Hematopoietic multipotent progenitor cell treated with erythropoietin and hydrocortisone succinate and interleukin-3 and kit ligand, for 17 days (in vitro differentiated cells): ENCODE results near the gene MTTP.

ENCODE experiments used
- DNase-seq: peaks from one replicate; pipeline ENCODE4 v3.0.0-alpha.2; 2015; ENCODE audit warnings: low spot score

The MTTP gene

GRCh38 chr4:99593781-99594641 is 19.4 kb downstream of the MTTP start:
- no peak for DNase-seq

- no peak for DNase-seq
These were observed 20.2 kb downstream of the MTTP start for GRCh38 chr4:99594818-99595217.

GRCh38 chr4:99606716-99607115 is 32.1 kb downstream of the MTTP start:
- no peak for DNase-seq

GRCh38 chr4:99608417-99608816 is 33.8 kb downstream of the MTTP start:
- no peak for DNase-seq

- no peak for DNase-seq
These were observed 36.1 kb downstream of the MTTP start for GRCh38 chr4:99610605-99611175.

GRCh38 chr4:99612281-99612680 is 37.7 kb downstream of the MTTP start:
- no peak for DNase-seq

GRCh38 chr4:99612704-99613103 is 38.1 kb downstream of the MTTP start:
- DNase-seq, result no peak

- no peak for DNase-seq
These were observed 39.9 kb downstream of the MTTP start for GRCh38 chr4:99614491-99614890.

- no peak for DNase-seq
These were observed 40.7 kb downstream of the MTTP start for GRCh38 chr4:99615170-99615820.

- no peak for DNase-seq
These were observed 42.8 kb downstream of the MTTP start for GRCh38 chr4:99617374-99617773.

GRCh38 chr4:99622341-99622740 is 47.7 kb downstream of the MTTP start:
- DNase-seq, result no peak

GRCh38 chr4:99624141-99624719 is 49.6 kb downstream of the MTTP start:
- DNase-seq, result no peak

GRCh38 chr4:99625369-99625768 is 50.7 kb downstream of the MTTP start:
- no peak for DNase-seq

- no peak for DNase-seq
These were observed 53.4 kb downstream of the MTTP start for GRCh38 chr4:99628040-99628439.

GRCh38 chr4:99629962-99630554 is 55.4 kb downstream of the MTTP start:
- DNase-seq, result no peak

- DNase-seq, result no peak
These were observed 56.3 kb downstream of the MTTP start for GRCh38 chr4:99630857-99631360.

GRCh38 chr4:99633772-99634171 is 59.1 kb downstream of the MTTP start:
- no peak for DNase-seq

- DNase-seq, result no peak
These were observed 60.2 kb downstream of the MTTP start for GRCh38 chr4:99634742-99635360.

- DNase-seq, result no peak
These were observed 61.0 kb downstream of the MTTP start for GRCh38 chr4:99635601-99636000.

- no peak for DNase-seq
These were observed 61.8 kb downstream of the MTTP start for GRCh38 chr4:99636422-99636821.

- no peak for DNase-seq
These were observed 62.5 kb downstream of the MTTP start for GRCh38 chr4:99637174-99637573.

GRCh38 chr4:99640676-99641075 is 66.1 kb downstream of the MTTP start:
- no peak for DNase-seq
